ENCODE results near the gene MSH3. TPM values are rescaled to one million over a fixed set of nuclear protein-coding genes. Genes with fewer than 3 reads are reported as not detected.

Gene MSH3
- total RNA-seq, 4 donors from 2014 or later = 17.5 to 24.4 (median 21.2) TPM

- no peak for TF ChIP-seq CTCF (IDR thresholded peaks at IDR 0.05; ENCODE audit: low read depth)
These were observed 212.8 kb downstream of the MSH3 start for GRCh38 chr5:80867233-80867632.

- no peak for TF ChIP-seq CTCF (IDR thresholded peaks at IDR 0.05; ENCODE audit: low read depth)
These were observed 216.0 kb downstream of the MSH3 start for GRCh38 chr5:80870442-80870841.

- TF ChIP-seq CTCF (IDR thresholded peaks at IDR 0.05; ENCODE audit: low read depth) = no peak
These were observed 217.1 kb downstream of the MSH3 start for GRCh38 chr5:80871541-80871961.

GRCh38 chr5:80874162-80874561 is 219.7 kb downstream of the MSH3 start:
- TF ChIP-seq CTCF (IDR thresholded peaks at IDR 0.05; ENCODE audit: low read depth) = no peak

- TF ChIP-seq CTCF (IDR thresholded peaks at IDR 0.05; ENCODE audit: low read depth) = no peak
These were observed 223.1 kb downstream of the MSH3 start for GRCh38 chr5:80877592-80877991.

- no peak for TF ChIP-seq CTCF (IDR thresholded peaks at IDR 0.05; ENCODE audit: low read depth)
These were observed 227.3 kb downstream of the MSH3 start for GRCh38 chr5:80881726-80882125.

GRCh38 chr5:80884086-80884813 is 229.8 kb downstream of the MSH3 start:
- TF ChIP-seq CTCF (IDR thresholded peaks at IDR 0.05; ENCODE audit: low read depth) = no peak
